ENCODE data around the gene ZNF799. TPM values are rescaled to one million over a fixed set of nuclear protein-coding genes. Genes with fewer than 3 reads are reported as not detected.
"Not testable (repeated sequence)": the region's sequence is repeated elsewhere in the genome, so short reads cannot be mapped to it uniquely, and the experiment has no call there.

ZNF799 gene
- total RNA-seq, 1 experiment from 2014 or later: 3.6 TPM

GRCh38 chr19:12425236-12425887 is 24.3 kb upstream of the ZNF799 start:
- no peaks in the 10 kb centered on the region for H3K36me3 ChIP-seq (ENCODE audit: control insufficient read depth in 1 of 2, insufficient read depth in 2 of 2, low read length in 2 of 2)
- no peak for ATAC-seq
- no TSS peak for BruUV-seq (replicated peaks)

GRCh38 chr19:12417273-12417672 is 16.2 kb upstream of the ZNF799 start:
- H3K79me2 ChIP-seq (ENCODE audit: insufficient read depth, low read length); H3K36me3 ChIP-seq (ENCODE audit: control insufficient read depth in 1 of 2, insufficient read depth in 2 of 2, low read length in 2 of 2); RAD21 ChIA-PET (ENCODE audit: low non-redundant PET in 1 of 2, low total read pairs in 2 of 2, uncharacterized antibody in 2 of 2, unreplicated experiment in 2 of 2); H2AFZ ChIP-seq (ENCODE audit: low read depth, low read length, poor library complexity, severe bottlenecking); DNase-seq (ENCODE audit: low read depth, low spot score); POLR2A ChIA-PET; BruUV-seq (replicated peaks); H4K20me1 ChIP-seq (ENCODE audit: insufficient read depth); H3K4me1 ChIP-seq (ENCODE audit: control insufficient read depth in 1 of 2, insufficient read depth in 2 of 2, low read length in 2 of 2); CTCF ChIA-PET; H3K4me3 ChIP-seq (replicated peaks in 1 of 2; ENCODE audit: low read depth in 1 of 2, low read length in 2 of 2); H3K9me2 ChIP-seq (ENCODE audit: insufficient read depth); H3K9me3 ChIP-seq (ENCODE audit: control insufficient read depth in 1 of 2, insufficient read depth in 1 of 2, low read depth in 1 of 2, low read length in 2 of 2); H3K27ac ChIP-seq (ENCODE audit: low read depth, low read length); H3K9ac ChIP-seq (ENCODE audit: low read length); intact Hi-C loops (cut with micrococcal nuclease); H3K27me3 ChIP-seq (ENCODE audit: insufficient read depth, low read length); H3K4me2 ChIP-seq (ENCODE audit: low read length); ATAC-seq: not testable (repeated sequence)

More at GRCh38 chr19:12425236-12425887, 24.3 kb upstream of the ZNF799 start:
- RAD21 ChIA-PET (ENCODE audit: low non-redundant PET in 1 of 2, low total read pairs in 2 of 2, uncharacterized antibody in 2 of 2, unreplicated experiment in 2 of 2): no interaction called here
- Histone ChIP-seq H3K27ac (ENCODE audit: low read depth, low read length) (no peak overlapping the region), H3K9me3 (ENCODE audit: control insufficient read depth in 1 of 2, insufficient read depth in 1 of 2, low read depth in 1 of 2, low read length in 2 of 2) (peaks cover 6 to 9% of the 10 kb centered on the region in 2 experiments; a peak in 2 of 4 replicates), H4K20me1 (ENCODE audit: insufficient read depth) (no peaks in the 10 kb centered on the region), H2AFZ (ENCODE audit: low read depth, low read length, poor library complexity, severe bottlenecking) (no peak overlapping the region), H3K4me3 (replicated peaks in 1 of 2; ENCODE audit: low read depth in 1 of 2, low read length in 2 of 2) (no peak overlapping the region), H3K27me3 (ENCODE audit: insufficient read depth, low read length) (no peaks in the 10 kb centered on the region), H3K9ac (ENCODE audit: low read length) (no peak overlapping the region), H3K4me1 (ENCODE audit: control insufficient read depth in 1 of 2, insufficient read depth in 2 of 2, low read length in 2 of 2) (no peaks in the 10 kb centered on the region), H3K79me2 (ENCODE audit: insufficient read depth, low read length) (no peaks in the 10 kb centered on the region), H3K4me2 (ENCODE audit: low read length) (no peak overlapping the region), H3K9me2 (ENCODE audit: insufficient read depth) (no peaks in the 10 kb centered on the region)
- TF ChIP-seq, protein P1, sequence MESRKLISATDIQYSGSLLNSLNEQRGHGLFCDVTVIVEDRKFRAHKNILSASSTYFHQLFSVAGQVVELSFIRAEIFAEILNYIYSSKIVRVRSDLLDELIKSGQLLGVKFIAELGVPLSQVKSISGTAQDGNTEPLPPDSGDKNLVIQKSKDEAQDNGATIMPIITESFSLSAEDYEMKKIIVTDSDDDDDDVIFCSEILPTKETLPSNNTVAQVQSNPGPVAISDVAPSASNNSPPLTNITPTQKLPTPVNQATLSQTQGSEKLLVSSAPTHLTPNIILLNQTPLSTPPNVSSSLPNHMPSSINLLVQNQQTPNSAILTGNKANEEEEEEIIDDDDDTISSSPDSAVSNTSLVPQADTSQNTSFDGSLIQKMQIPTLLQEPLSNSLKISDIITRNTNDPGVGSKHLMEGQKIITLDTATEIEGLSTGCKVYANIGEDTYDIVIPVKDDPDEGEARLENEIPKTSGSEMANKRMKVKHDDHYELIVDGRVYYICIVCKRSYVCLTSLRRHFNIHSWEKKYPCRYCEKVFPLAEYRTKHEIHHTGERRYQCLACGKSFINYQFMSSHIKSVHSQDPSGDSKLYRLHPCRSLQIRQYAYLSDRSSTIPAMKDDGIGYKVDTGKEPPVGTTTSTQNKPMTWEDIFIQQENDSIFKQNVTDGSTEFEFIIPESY (IDR thresholded peaks at IDR 0.05; ENCODE audit: extremely low read depth, insufficient replicate concordance, low read length): no peak
- TF ChIP-seq EGR1 (IDR thresholded peaks at IDR 0.05; ENCODE audit: low read depth) (no peak), ZFX (IDR thresholded peaks at IDR 0.05) (no peak), POLR2A (IDR thresholded peaks at IDR 0.05; ENCODE audit: borderline replicate concordance, extremely low read depth, insufficient read depth, insufficient read length) (no peak), POLR2AphosphoS5 (IDR thresholded peaks at IDR 0.05; ENCODE audit: low read depth, low read length) (no peak), ELF1 (IDR thresholded peaks at IDR 0.05; ENCODE audit: borderline replicate concordance, low read depth) (no peak), ZNF274 (IDR thresholded peaks at IDR 0.05; ENCODE audit: low read depth, low read length) (no peak), SP1 (IDR thresholded peaks at IDR 0.05; ENCODE audit: low read depth) (no peak), RAD21 (IDR thresholded peaks at IDR 0.05; ENCODE audit: low read depth) (no peak), CBX3 (IDR thresholded peaks at IDR 0.05; ENCODE audit: low read depth) (no peak), TCF7L2 (IDR thresholded peaks at IDR 0.05; ENCODE audit: borderline replicate concordance, extremely low read depth, insufficient read depth, insufficient read length) (no peak), FOSL1 (IDR thresholded peaks at IDR 0.05; ENCODE audit: low read depth) (no peak), REST (IDR thresholded peaks at IDR 0.05; ENCODE audit: low read depth) (no peak)
- CTCF ChIA-PET: no interaction called here
- DNase-seq (ENCODE audit: low read depth, low spot score): no peak
- intact Hi-C loops (cut with micrococcal nuclease): no loop called here
- POLR2A ChIA-PET: no interaction called here

All from HCT116 (cell line).